ENCODE measurements around the gene CBARP.

GRCh38 chr19:1214862-1215731 is 22.7 kb downstream of the CBARP start:
- TF ChIP-seq CTCF (IDR thresholded peaks at IDR 0.05; ENCODE audit: insufficient read depth, low read length, poor library complexity, severe bottlenecking) (no peak), EZH2phosphoT487 (conservative IDR thresholded peaks at IDR 0.05; ENCODE audit: low read length) (no peak)

All from SU-DHL-6 (cell line).